Right atrium auricular region (tissue), 2 donors: ENCODE measurements around the gene NGB. TPM values are rescaled to one million over a fixed set of nuclear protein-coding genes. Genes with fewer than 3 reads are reported as not detected.

Experiments used
- DNase-seq: peaks from one replicate; pipeline ENCODE4 v3.0.0-alpha.2; 2019; ENCODE audit warnings: low spot score
- H3K27ac ChIP-seq, 2 donors: fragments of 200-600 bp; sonication (generic); 1 replicate in 1 of 2; 2 replicates in 1 of 2; pipeline ENCODE4 v1.5.1; 2016 to 2019
- H3K27me3 ChIP-seq, 2 donors: fragments of 200-600 bp; sonication (generic); one replicate each; pipeline versions ENCODE4 v1.5.1 to v1.6.0; 2017 to 2019
- H3K36me3 ChIP-seq: fragments of 200-600 bp; sonication (generic); one replicate; pipeline ENCODE4 v1.5.1; 2016
- H3K4me1 ChIP-seq, 2 donors: fragments of 200-600 bp; sonication (generic); one replicate each; pipeline versions ENCODE4 v1.5.1 to v1.6.0; 2017 to 2019
- H3K4me3 ChIP-seq, 2 donors: fragments of 200-600 bp; sonication (generic); 1 replicate in 1 of 2; 2 replicates in 1 of 2; pipeline ENCODE4 v1.5.1; 2017 to 2019; ENCODE audit warnings: mild to moderate bottlenecking in 1 of 2, moderate library complexity in 1 of 2
- H3K9me3 ChIP-seq, 2 donors: fragments of 200-600 bp; sonication (generic); one replicate each; pipeline ENCODE4 v1.5.1; 2019
- total RNA-seq, 2 donors: library from RNA; depleted of rRNA; stranded (reverse); fragments of >200 nt; gene quantifications; one replicate each; pipeline ENCODE4 v1.1.0, GENCODE V29; 2016
- TF ChIP-seq, protein P1 (sequence below), 2 donors: fragments of 200-600 bp; sonication (generic); IDR thresholded peaks; one replicate each; pipeline ENCODE4 v1.5.1; 2019; ENCODE audit warnings: antibody characterized with exemption in 2 of 2

Gene NGB
- total RNA-seq, 2 donors from 2014 or later, result not detected

DNA sequence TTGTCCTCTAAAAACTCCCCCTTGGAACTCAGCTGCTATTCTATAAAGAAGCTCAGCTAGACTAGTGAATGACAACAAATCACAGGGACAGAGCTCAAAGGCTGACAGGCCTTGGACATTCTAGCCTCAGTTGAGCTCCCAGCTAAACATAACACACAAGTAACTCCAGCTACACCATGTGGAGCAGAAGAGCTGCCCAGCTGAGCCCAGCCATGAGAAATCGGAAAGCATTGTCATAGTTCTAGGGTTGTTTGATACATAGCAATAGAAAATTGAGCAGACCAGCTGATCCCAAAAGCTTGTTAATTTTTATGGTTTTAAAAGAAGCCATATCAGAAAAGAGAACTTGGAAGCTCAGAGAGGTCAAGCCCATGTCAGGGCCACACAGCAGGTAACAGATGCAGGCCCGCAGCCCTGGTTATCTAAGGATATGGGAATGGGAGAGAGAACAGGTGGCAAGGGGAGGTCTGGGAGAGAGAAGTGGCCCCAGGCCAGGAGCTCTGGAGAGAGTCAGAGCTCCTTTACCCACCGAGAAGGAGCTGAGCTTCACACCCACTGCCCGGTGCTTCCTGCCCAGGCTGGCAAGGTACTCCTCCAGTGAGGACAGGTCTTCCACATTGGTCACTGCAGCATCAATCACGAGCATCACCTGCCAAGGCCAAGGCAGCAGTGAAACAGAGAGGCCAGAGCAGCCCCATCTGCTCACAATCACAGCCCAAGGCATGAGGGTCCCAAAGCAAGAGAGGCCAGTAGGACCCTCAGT lies 2.9 kb downstream of the NGB start:
- peaks cover 0 to 10% of the 10 kb centered on the region in 2 donors for H3K27me3 ChIP-seq
- no peaks in the 10 kb centered on the region for H3K36me3 ChIP-seq

DNA sequence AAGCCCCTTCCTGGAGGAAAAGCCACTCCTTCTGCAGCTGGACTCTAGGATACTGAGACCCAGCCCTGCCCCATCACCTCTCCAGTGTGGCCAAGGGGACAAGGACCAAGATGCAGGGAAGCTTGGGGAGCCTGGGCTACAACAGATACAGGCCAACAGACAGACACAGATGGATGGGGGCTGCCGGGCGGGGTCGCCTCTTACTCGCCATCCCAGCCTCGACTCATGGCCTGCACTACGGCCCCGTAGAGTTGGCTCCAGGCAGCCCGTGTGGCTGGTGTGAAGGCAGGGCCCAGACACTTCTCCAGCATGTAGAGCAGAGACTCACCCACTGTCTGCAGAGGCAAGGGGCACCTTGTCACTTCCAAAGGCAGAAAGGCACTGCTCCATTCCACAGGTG lies 4.7 kb downstream of the NGB start:
- DNase-seq, result no peak
- Histone ChIP-seq H3K27ac (no peak overlapping the region), H3K4me3 (no peak overlapping the region), H3K9me3 (peaks cover 0 to 9% of the 10 kb centered on the region in 2 donors), H3K27me3 (peaks cover 0 to 10% of the 10 kb centered on the region in 2 donors), H3K36me3 (no peaks in the 10 kb centered on the region), H3K4me1 (no peaks in the 10 kb centered on the region)
- TF ChIP-seq, protein P1, sequence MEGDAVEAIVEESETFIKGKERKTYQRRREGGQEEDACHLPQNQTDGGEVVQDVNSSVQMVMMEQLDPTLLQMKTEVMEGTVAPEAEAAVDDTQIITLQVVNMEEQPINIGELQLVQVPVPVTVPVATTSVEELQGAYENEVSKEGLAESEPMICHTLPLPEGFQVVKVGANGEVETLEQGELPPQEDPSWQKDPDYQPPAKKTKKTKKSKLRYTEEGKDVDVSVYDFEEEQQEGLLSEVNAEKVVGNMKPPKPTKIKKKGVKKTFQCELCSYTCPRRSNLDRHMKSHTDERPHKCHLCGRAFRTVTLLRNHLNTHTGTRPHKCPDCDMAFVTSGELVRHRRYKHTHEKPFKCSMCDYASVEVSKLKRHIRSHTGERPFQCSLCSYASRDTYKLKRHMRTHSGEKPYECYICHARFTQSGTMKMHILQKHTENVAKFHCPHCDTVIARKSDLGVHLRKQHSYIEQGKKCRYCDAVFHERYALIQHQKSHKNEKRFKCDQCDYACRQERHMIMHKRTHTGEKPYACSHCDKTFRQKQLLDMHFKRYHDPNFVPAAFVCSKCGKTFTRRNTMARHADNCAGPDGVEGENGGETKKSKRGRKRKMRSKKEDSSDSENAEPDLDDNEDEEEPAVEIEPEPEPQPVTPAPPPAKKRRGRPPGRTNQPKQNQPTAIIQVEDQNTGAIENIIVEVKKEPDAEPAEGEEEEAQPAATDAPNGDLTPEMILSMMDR (IDR thresholded peaks at IDR 0.05), result no peak

More for the DNA sequence above, 2.9 kb downstream of the NGB start:
- no peak for DNase-seq
- no peaks in the 10 kb centered on the region for H3K4me1 ChIP-seq
- no peak overlapping the region for H3K27ac ChIP-seq
- peaks cover 0 to 9% of the 10 kb centered on the region in 2 donors for H3K9me3 ChIP-seq
- no peak overlapping the region for H3K4me3 ChIP-seq
- TF ChIP-seq, protein P1 (IDR thresholded peaks at IDR 0.05), result no peak

DNA sequence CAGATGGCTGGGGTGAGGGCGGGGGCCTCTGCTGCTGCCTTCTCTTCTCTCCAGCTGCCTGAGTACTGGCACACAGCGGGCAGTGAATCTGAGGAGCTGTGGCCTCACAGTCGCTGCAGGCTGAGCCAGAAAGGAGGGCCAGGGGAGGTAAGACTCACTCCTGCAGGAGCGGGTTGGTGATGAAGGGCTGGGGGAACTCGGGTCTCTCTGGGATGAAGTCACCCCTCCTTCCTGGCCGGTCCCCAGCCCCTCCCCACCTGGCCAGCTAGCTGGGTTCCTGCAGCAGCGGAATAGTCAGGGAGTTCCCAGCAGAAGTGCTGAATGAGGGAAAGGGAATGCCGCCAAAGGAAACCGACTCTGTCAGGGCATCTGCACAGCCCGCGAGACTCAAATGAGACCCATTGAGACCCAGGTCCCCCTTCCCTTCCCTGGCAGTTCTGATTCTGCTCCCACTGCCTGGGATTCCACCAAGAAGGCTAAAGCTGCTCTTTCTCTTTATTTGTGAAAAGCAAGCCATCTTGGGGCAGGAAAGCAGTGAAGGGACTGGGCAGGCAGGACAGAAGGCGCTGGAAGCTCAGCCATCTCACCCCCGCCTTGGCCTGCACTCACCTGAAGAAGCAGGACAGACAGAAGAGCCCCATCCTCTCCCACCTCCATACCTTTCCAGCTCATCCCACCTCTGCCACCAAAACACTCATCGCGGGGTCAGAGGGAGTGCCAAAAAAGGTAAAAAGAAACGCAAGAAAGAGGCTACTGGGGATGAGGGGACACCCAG lies 5.3 kb downstream of the NGB start:
- TF ChIP-seq, protein P1 (IDR thresholded peaks at IDR 0.05), result no peak
- Histone ChIP-seq H3K4me3 (no peak overlapping the region), H3K9me3 (peaks cover 0 to 9% of the 10 kb centered on the region in 2 donors), H3K27ac (no peak overlapping the region), H3K4me1 (no peaks in the 10 kb centered on the region), H3K27me3 (peaks cover 0 to 4% of the 10 kb centered on the region in 2 donors), H3K36me3 (no peaks in the 10 kb centered on the region)
- DNase-seq, result no peak

DNA sequence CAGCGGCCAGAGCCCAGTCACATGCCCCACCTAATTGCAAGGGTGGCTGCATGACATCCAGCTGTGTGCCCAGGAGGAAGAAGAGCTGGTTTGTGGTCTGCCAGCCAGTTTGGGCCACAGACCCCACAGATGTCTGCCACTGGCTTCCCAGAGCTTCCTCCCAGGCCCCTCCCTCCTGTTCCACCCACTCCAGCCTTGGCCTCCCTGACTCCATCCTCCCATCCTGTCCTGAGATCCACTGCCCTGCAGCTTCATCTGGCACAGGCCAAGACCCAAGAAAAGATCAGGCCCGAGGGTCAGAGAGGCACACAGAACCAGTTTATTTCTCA lies 5.9 kb downstream of the NGB start:
- TF ChIP-seq, protein P1 (IDR thresholded peaks at IDR 0.05), result no peak
- DNase-seq, result no peak
- Histone ChIP-seq H3K4me1 (no peaks in the 10 kb centered on the region), H3K9me3 (peaks cover 0 to 9% of the 10 kb centered on the region in 2 donors), H3K36me3 (no peaks in the 10 kb centered on the region), H3K27ac (no peak overlapping the region), H3K27me3 (no peaks in the 10 kb centered on the region), H3K4me3 (no peak overlapping the region)

DNA sequence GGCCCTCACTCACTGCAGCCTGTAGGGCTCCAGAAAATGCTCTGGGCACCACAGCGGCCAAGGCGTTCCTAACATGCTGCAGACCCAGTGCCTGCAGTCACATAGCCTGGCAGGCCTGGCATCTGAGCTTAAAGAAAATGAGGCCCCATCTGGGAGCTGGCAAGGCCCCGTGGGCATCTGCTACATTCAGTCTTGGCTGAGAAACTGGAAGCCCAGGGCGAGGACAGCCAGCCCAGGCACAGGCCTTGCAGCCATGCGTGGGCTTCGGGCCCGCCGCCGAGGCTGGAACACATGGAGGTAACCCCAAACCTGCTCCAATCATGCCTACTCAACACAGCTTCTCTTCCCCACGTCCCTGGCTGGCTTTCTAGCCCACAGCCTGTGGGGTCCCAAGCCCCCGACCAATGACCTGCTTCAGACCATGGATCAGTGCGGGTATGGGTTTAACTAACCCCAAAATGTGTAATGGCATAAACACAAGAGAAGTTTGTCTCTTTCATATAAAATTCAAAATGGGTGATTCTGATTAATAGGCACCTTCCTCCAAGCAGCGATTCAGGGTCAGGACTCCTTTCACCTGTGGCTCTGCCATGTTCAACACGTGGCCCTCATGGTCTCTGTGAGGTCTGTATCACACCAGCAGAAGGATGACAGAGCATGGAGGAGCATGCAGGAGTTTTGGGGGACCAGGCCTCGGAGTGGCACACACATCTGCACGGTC lies 6.4 kb downstream of the NGB start:
- no peaks in the 10 kb centered on the region for H3K4me1 ChIP-seq
- TF ChIP-seq, protein P1 (IDR thresholded peaks at IDR 0.05), result no peak
- no peaks in the 10 kb centered on the region for H3K27me3 ChIP-seq
- no peak for DNase-seq
- H3K36me3 ChIP-seq, result no peaks in the 10 kb centered on the region
- peaks cover 0 to 9% of the 10 kb centered on the region in 2 donors for H3K9me3 ChIP-seq
- no peak overlapping the region for H3K27ac ChIP-seq
- H3K4me3 ChIP-seq, result no peak overlapping the region
